Liver (tissue), 3 donors: ENCODE measurements around the gene SLITRK3.

ENCODE experiments used
- ATF3 ChIP-seq: IDR thresholded peaks from 2 replicates; pipeline ENCODE4 v1.6.1; 2016; ENCODE audit warnings: antibody characterized with exemption
- CTCF ChIP-seq: fragments of 150-350 bp; IDR thresholded peaks from 2 replicates; pipeline ENCODE4 v1.5.1; 2017; ENCODE audit warnings: improper control_type of control experiment, low read depth, low read length; ENCODE audit not compliant: missing input control
- FOXA1 ChIP-seq: IDR thresholded peaks from 2 replicates; pipeline ENCODE4 v1.6.1; 2016; ENCODE audit warnings: antibody characterized with exemption
- GABPA ChIP-seq, 2 donors: IDR thresholded peaks in 1 of 2; conservative IDR thresholded peaks in 1 of 2; 2 replicates each; pipeline ENCODE4 v1.6.1; 2016; ENCODE audit warnings: antibody characterized with exemption in 2 of 2, mild to moderate bottlenecking in 1 of 2, moderate library complexity in 1 of 2
- HNF4A ChIP-seq, 2 donors: conservative IDR thresholded peaks; 2 replicates each; pipeline ENCODE4 v1.6.1; 2016; ENCODE audit warnings: antibody characterized with exemption in 2 of 2, mild to moderate bottlenecking in 2 of 2
- JUND ChIP-seq, 2 donors: IDR thresholded peaks; 2 replicates each; pipeline ENCODE4 v1.6.1; 2016; ENCODE audit warnings: antibody characterized with exemption in 2 of 2
- MAX ChIP-seq: IDR thresholded peaks from 2 replicates; pipeline ENCODE4 v1.6.1; 2016; ENCODE audit warnings: antibody characterized with exemption
- NR2F2 ChIP-seq: IDR thresholded peaks from 2 replicates; pipeline ENCODE4 v1.6.1; 2016; ENCODE audit warnings: antibody characterized with exemption
- RAD21 ChIP-seq, 2 donors: IDR thresholded peaks; 2 replicates each; pipeline ENCODE4 v1.6.1; 2016; ENCODE audit warnings: antibody characterized with exemption in 2 of 2, mild to moderate bottlenecking in 2 of 2
- REST ChIP-seq: IDR thresholded peaks from 2 replicates; pipeline ENCODE4 v1.6.1; 2016; ENCODE audit warnings: antibody characterized with exemption, mild to moderate bottlenecking
- SP1 ChIP-seq: IDR thresholded peaks from 2 replicates; pipeline ENCODE4 v1.6.1; 2018; ENCODE audit warnings: antibody characterized with exemption, mild to moderate bottlenecking
- YY1 ChIP-seq: IDR thresholded peaks from 2 replicates; pipeline ENCODE4 v1.6.1; 2016; ENCODE audit warnings: antibody characterized with exemption, mild to moderate bottlenecking
- donor health status: healthy.
- donor health status: healthy.

- TF ChIP-seq HNF4A (conservative IDR thresholded peaks at IDR 0.05), result no peak
- no peak for TF ChIP-seq REST
- TF ChIP-seq CTCF, result no peak
- no peak for TF ChIP-seq JUND (IDR thresholded peaks at IDR 0.05)
- no peak for TF ChIP-seq NR2F2
- TF ChIP-seq MAX, result no peak
- no peak for TF ChIP-seq RAD21 (IDR thresholded peaks at IDR 0.05)
- no peak for TF ChIP-seq YY1
- no peak for TF ChIP-seq FOXA1
- TF ChIP-seq GABPA (IDR thresholded peaks at IDR 0.05 in 1 of 2, conservative IDR thresholded peaks at IDR 0.05 in 1 of 2), result no peak
- no peak for TF ChIP-seq SP1
- TF ChIP-seq ATF3, result no peak
Measured at GRCh38 chr3:165201964-165202363, 5.8 kb upstream of the SLITRK3 start.
